HepG2 (cell line): Measurements from ENCODE around the gene CALML6. TPM values are rescaled to one million over a fixed set of nuclear protein-coding genes. Genes with fewer than 3 reads are reported as not detected.

Experiments
- ATAC-seq: fragments of 200-7000 bp; cut with Tn5 transposase; 3 replicates; pipeline ENCODE4 v1.9.1; 2020; ENCODE audit warnings: mild to moderate bottlenecking, moderate library complexity
- Bru-seq: library from RNA; stranded (reverse); fragments of 400-500 nt; gene quantifications from one replicate; lab custom pipeline; 2021; lab: Mats Ljungman, UMichigan
- BruChase-seq, 2 experiments: library from RNA; stranded (reverse); fragments of 400-500 nt; gene quantifications; one replicate each; lab custom pipeline; 2021; lab: Mats Ljungman, UMichigan
- BruUV-seq: library from RNA; stranded (reverse); fragments of 400-500 nt; replicated peaks from 2 replicates; lab custom pipeline; 2021; lab: Mats Ljungman, UMichigan
- CTCF ChIA-PET: fragments of 300-600 bp; formaldehyde crosslinking; extraction: SDS; loops from one replicate; lab custom pipeline; 2021; ENCODE audit warnings: low total read pairs, inconsistent platforms, low intra/inter-chr PET ratio; lab: Yijun Ruan, JAX
- POLR2A ChIA-PET: fragments of 350-600 bp; sonication (Branson Sonifier 250); formaldehyde crosslinking; loops from one replicate; lab custom pipeline; 2020; ENCODE audit warnings: antibody characterized with exemption, inconsistent platforms; lab: Yijun Ruan, JAX
- DNase-seq: peaks from one replicate; pipeline ENCODE4 v3.0.0-alpha.2; 2015; ENCODE audit warnings: low spot score
- FAIRE-seq: peaks from 3 replicates; lab custom pipeline; 2011; peaks lifted over from hg19 to GRCh38; lab: Jason Lieb, UNC
- H2AFZ ChIP-seq: one replicate; pipeline ENCODE4 v1.6.1; 2011; ENCODE audit warnings: low read length, inconsistent platforms
- H3K27ac ChIP-seq: fragments of 300-600 bp; 3 replicates; pipeline ENCODE4 v1.8.0; 2011; ENCODE audit warnings: mixed run types, mild to moderate bottlenecking, mixed read lengths, low read length, inconsistent platforms; ENCODE audit not compliant: insufficient read depth; ENCODE audit errors: extremely low read length
- H3K27me3 ChIP-seq, 2 experiments: fragments of 200-600 bp in 1 of 2; 2 replicates in 1 of 2; 3 replicates in 1 of 2; pipeline versions ENCODE4 v1.6.0 to v1.8.0; 2011; ENCODE audit warnings: low read length in 2 of 2, mild to moderate bottlenecking in 2 of 2, moderate library complexity in 2 of 2, inconsistent platforms in 1 of 2; ENCODE audit not compliant: insufficient read depth in 2 of 2, control insufficient read depth in 1 of 2
- H3K36me3 ChIP-seq, 2 experiments: fragments of 200-600 bp in 1 of 2; replicated peaks in 1 of 2; 2 replicates in 1 of 2; 3 replicates in 1 of 2; pipeline versions ENCODE4 v1.5.1 to v1.8.0; 2011; ENCODE audit warnings: low read length in 2 of 2, inconsistent platforms in 1 of 2; ENCODE audit not compliant: insufficient read depth in 2 of 2, control insufficient read depth in 1 of 2
- H3K4me1 ChIP-seq: 2 replicates; pipeline ENCODE4 v1.5.1; 2012; ENCODE audit warnings: low read length, inconsistent platforms; ENCODE audit not compliant: insufficient read depth
- H3K4me2 ChIP-seq: 2 replicates; pipeline ENCODE4 v1.6.0; 2011; ENCODE audit warnings: low read depth, low read length, inconsistent platforms
- H3K4me3 ChIP-seq, 3 experiments: fragments of 200-600 bp in 1 of 3; sonication (generic), shearing (Covaris generic) in 1 of 3; replicated peaks in 1 of 3; 2 replicates each; pipeline ENCODE4 v1.5.1; 2011 to 2016; ENCODE audit warnings: low read length in 3 of 3, inconsistent platforms in 2 of 3, low read depth in 2 of 3, mild to moderate bottlenecking in 2 of 3, control low read depth in 1 of 3, mixed read lengths in 1 of 3; ENCODE audit not compliant: insufficient read depth in 1 of 3
- H3K79me2 ChIP-seq: one replicate; pipeline ENCODE4 v1.6.1; 2011; ENCODE audit warnings: low read length, inconsistent platforms; ENCODE audit not compliant: insufficient read depth
- H3K9ac ChIP-seq: 2 replicates; pipeline ENCODE4 v1.6.0; 2011; ENCODE audit warnings: mild to moderate bottlenecking, low read depth, low read length, inconsistent platforms; ENCODE audit not compliant: insufficient read depth
- H3K9me3 ChIP-seq: 2 replicates; pipeline ENCODE4 v1.5.1; 2012; ENCODE audit warnings: mild to moderate bottlenecking, low read length
- H4K20me1 ChIP-seq: 2 replicates; pipeline ENCODE4 v1.6.0; 2011; ENCODE audit warnings: inconsistent platforms, mild to moderate bottlenecking, low read length, moderate library complexity; ENCODE audit not compliant: insufficient read depth
- PCBP1 ChIP-seq: fragments of 200-400 bp; formaldehyde crosslinking; IDR thresholded peaks from 2 replicates; pipeline ENCODE4 v1.6.1; 2017; ENCODE audit warnings: mild to moderate bottlenecking, low read depth, low read length, borderline replicate concordance
- ZFP41 ChIP-seq: sonication (generic); formaldehyde crosslinking; IDR thresholded peaks from 2 replicates; pipeline ENCODE4 v1.4.0; 2020; ENCODE audit warnings: mild to moderate bottlenecking, missing genetic modification reagents, borderline replicate concordance
- WGBS: methylation state at CpG from one replicate; pipeline ENCODE4 v1.1.6; 2017; ENCODE audit warnings: low lambda C conversion rate; 5-methylcytosine and 5-hydroxymethylcytosine counted together
- in situ Hi-C: cut with HindIII; loops from 2 replicates; pipeline ENCODE4 v1.10.0; 2017; ENCODE audit warnings: low pct_unique_long_range_greater_than_20kb; ENCODE audit not compliant: extremely low pct_ligation_motif_present
- intact Hi-C: fragments of 100-400 bp; cut with micrococcal nuclease; formaldehyde crosslinking; loops from one replicate; pipeline ENCODE4 v1.10.0; 2022; ENCODE audit not compliant: unreplicated experiment
- long read RNA-seq, 2 experiments: library from RNA in 1 of 2; library from polyadenylated mRNA in 1 of 2; stranded (forward) in 1 of 2; unstranded in 1 of 2; transcript quantifications; one replicate each; pipeline ENCODE4 v2.0.0, GENCODE V29; 2019 to 2022
- polyA minus RNA-seq, 3 experiments: library from RNA; depleted of rRNA, polyadenylated mRNA; stranded (reverse); fragments of >200 nt; gene quantifications; 2 replicates each; pipeline ENCODE4 v1.2.3, GENCODE V29; 2011; ENCODE audit warnings: low replicate concordance in 1 of 3
- polyA plus RNA-seq, 8 experiments: library from polyadenylated mRNA; depleted of rRNA in 3 of 8; stranded (reverse) in 7 of 8; unstranded in 1 of 8; fragments of >200 nt; fragmentation: Illumina TruSeq in 4 of 8; extraction: Trizol in 4 of 8; gene quantifications; 2 replicates each; pipeline versions ENCODE4 v1.2.1 to v1.2.3, GENCODE V29; 2011 to 2016; ENCODE audit warnings: low read depth in 4 of 8, missing spikeins in 1 of 8, mixed read lengths in 1 of 8; ENCODE audit not compliant: insufficient read depth in 1 of 8
- total RNA-seq, 5 experiments: library from RNA; depleted of rRNA; stranded (reverse); fragments of >200 nt; fragmentation: Illumina TruSeq; extraction: Trizol; gene quantifications; 2 replicates each; pipeline ENCODE4 v1.2.3, GENCODE V29; 2016; ENCODE audit warnings: low read depth in 1 of 5

CALML6 gene, protein sequence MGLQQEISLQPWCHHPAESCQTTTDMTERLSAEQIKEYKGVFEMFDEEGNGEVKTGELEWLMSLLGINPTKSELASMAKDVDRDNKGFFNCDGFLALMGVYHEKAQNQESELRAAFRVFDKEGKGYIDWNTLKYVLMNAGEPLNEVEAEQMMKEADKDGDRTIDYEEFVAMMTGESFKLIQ
- total RNA-seq (2016; rRNA removed; fragmentation: Illumina TruSeq; extraction: Trizol), result 0.11 TPM in 1 of 2 replicates, not detected in the other
- total RNA-seq (2016; cell fraction: cytosol; rRNA removed; fragmentation: Illumina TruSeq; extraction: Trizol; ENCODE audit: low read depth), result not detected in 2 replicates
- total RNA-seq (2016; cell fraction: insoluble cytoplasmic fraction; rRNA removed; fragmentation: Illumina TruSeq; extraction: Trizol), result 0.13 TPM in 1 of 2 replicates, not detected in the other
- not detected in 2 replicates for total RNA-seq (2016; cell fraction: membrane; rRNA removed; fragmentation: Illumina TruSeq; extraction: Trizol)
- not detected in 2 replicates for total RNA-seq (2016; cell fraction: nucleus; rRNA removed; fragmentation: Illumina TruSeq; extraction: Trizol)
- 0.12 TPM in 1 of 2 replicates, not detected in the other for polyA plus RNA-seq (2011; rRNA removed)
- polyA plus RNA-seq (2011; cell fraction: cytosol; rRNA removed), result not detected in 2 replicates
- 0.80 and 1.5 TPM in 2 replicates for polyA plus RNA-seq (2011; cell fraction: nucleus; rRNA removed)
- polyA plus RNA-seq (2012), result not detected in 2 replicates
- not detected in 2 replicates for polyA plus RNA-seq (2016; cell fraction: cytosol; fragmentation: Illumina TruSeq; extraction: Trizol; ENCODE audit: low read depth)
- polyA plus RNA-seq (2016; cell fraction: insoluble cytoplasmic fraction; fragmentation: Illumina TruSeq; extraction: Trizol; ENCODE audit: low read depth), result not detected in 2 replicates
- polyA plus RNA-seq (2016; cell fraction: membrane; fragmentation: Illumina TruSeq; extraction: Trizol; ENCODE audit: low read depth), result not detected in 2 replicates
- polyA plus RNA-seq (2016; cell fraction: nucleus; fragmentation: Illumina TruSeq; extraction: Trizol; ENCODE audit: insufficient read depth, low read depth), result 0.38 and 0.87 TPM in 2 replicates
- not detected in 2 replicates for polyA minus RNA-seq (2011; rRNA and poly(A)+ RNA removed; ENCODE audit: low replicate concordance)
- polyA minus RNA-seq (2011; cell fraction: cytosol; rRNA and poly(A)+ RNA removed), result not detected in 2 replicates
- polyA minus RNA-seq (2011; cell fraction: nucleus; rRNA and poly(A)+ RNA removed), result 0.64 TPM in 1 of 2 replicates, not detected in the other
- Bru-seq, nascent RNA, result not detected
- percentile 18 among the genes with signal in this experiment for BruChase-seq, experiment 1, labeled RNA remaining after a 6-hour chase
- BruChase-seq, experiment 2, labeled RNA remaining after a 2-hour chase, result percentile 17 among the genes with signal in this experiment
- long read RNA-seq, experiment 1, result 0 reads
- long read RNA-seq, experiment 2, result 0 reads

DNA sequence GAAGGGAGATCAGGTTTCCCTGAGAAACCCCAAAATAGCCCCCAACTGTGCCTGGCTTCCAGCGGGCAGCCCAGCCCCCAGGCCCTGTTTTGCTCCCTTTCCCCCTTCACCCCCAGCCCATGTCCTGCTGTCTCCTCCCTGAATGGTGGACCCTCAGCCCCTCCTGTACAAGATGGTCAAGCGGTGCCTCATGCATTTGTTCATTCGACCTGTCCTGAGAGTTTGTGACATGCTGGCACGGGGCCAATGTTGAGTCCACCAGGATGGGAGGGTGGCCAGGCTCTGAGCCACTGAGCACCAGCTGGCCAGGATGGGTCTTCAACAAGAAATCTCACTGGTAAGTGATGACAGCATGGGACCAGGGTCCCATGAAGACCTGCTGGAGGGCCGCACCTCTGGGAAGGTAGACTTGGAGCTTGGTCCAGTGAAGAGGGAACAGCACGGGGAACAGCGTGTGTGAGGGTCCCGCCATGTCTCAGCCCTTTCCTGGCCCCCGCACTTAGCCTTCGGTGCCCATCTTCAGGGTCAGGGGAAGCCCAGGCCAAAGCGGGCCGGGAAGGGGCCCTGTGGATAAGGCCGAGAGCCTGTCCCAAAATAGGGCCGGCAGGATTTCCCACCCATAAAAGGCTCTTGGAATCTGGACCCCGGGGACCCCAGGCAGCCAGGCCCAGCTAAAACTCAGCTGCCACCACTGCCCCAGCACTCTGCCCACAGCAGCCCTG lies at the start of gene CALML6:
TSS of gene CALML6 (plus strand) at position 290 of the 722 bp plus-strand sequence. CDS start at position 311, 21 bp downstream.
- H3K9ac ChIP-seq, result peak within 1 kb of the TSS; percentile 40; the same call in 1 of the 2 replicates
- no peaks in the 10 kb centered on the region for H3K36me3 ChIP-seq
- H3K27me3 ChIP-seq, result peaks cover 5 to 34% of the 10 kb centered on the region in 2 experiments
- CTCF ChIA-PET, result no interaction called here
- BruUV-seq, result no TSS peak
- H4K20me1 ChIP-seq, result no peaks in the 10 kb centered on the region
- TF ChIP-seq ZFP41 (no peak), PCBP1 (0 out of 2 replicates have a peak, but pooled peaks have one; percentile 43)
- intact Hi-C loops (no loop called here), in situ Hi-C loops (no loop called here)
- WGBS, result 74% methylated on average over 13 of the region's 15 CpGs
- no peak for FAIRE-seq
- no peak for ATAC-seq
- peak within 1 kb of the TSS; percentile 76 for H3K4me2 ChIP-seq
- no peaks in the 10 kb centered on the region for H3K79me2 ChIP-seq
- H3K4me3 ChIP-seq, result peak within 1 kb of the TSS in 1 of 3 experiments; percentile 60; a peak in 1 of 6 replicates
- peaks cover 46% of the 10 kb centered on the region for H3K4me1 ChIP-seq
- no peaks in the 10 kb centered on the region for H3K9me3 ChIP-seq
- H2AFZ ChIP-seq, result no peak within 1 kb of the TSS
- POLR2A ChIA-PET, result interaction anchor here (0.6 to 1.5 kb wide), 2 partner anchors 18 to 305 kb away, joined by 3 to 4 read pairs; no protein-coding TSS in a partner anchor
- no peak for DNase-seq
- H3K27ac ChIP-seq, result no peak within 1 kb of the TSS
